Endometrium (tissue), 2 donors: ENCODE data around the gene NACAD.
"Not testable (repeated sequence)": the region's sequence is repeated elsewhere in the genome, so short reads cannot be mapped to it uniquely, and the experiment has no call there.

Source experiments
- FAIRE-seq: peaks from 2 replicates; lab custom pipeline; 2012; peaks lifted over from hg19 to GRCh38; lab: Jason Lieb, UNC
- donor health status: control.
- donor health status: control.

NACAD gene

DNA sequence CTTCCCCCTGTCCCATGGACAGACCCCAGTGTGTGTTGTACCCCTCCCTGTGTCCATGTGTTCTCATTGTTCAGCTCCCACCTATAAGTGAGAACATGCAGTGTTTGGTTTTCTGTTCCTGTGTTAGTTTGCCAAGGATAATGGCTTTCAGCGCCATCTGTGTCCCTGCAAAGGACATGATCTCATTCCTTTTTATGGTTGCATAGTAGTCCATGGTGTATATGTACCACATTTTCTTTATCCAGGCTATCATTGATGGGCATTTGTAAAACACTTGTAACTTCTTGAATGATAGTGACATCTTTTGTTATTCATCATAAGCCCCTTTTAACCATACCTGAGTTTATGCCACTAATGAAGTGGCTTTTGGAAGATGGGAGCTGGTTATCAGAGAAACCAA is 25.5 kb upstream of the NACAD start:
- not testable (repeated sequence) for FAIRE-seq

DNA sequence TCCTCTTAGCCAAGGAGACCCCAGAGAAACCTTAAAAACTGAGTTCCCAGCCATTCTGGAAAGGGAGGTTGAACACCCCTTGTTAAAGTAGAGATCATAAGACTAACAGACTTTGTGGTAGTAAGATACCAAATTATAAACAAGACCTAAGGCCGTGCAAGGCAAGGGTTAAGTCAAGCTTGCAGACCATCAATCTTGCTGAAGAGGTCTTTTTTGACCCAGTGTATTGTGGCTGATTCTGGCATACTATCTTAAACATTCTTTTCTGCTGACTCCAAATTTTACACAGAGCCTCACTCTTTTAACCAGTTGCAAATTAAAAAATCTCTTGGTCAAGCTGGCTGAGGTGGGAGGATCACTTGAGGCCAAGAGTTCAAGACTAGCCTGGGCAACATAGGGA is 23.9 kb upstream of the NACAD start:
- no peak for FAIRE-seq

DNA sequence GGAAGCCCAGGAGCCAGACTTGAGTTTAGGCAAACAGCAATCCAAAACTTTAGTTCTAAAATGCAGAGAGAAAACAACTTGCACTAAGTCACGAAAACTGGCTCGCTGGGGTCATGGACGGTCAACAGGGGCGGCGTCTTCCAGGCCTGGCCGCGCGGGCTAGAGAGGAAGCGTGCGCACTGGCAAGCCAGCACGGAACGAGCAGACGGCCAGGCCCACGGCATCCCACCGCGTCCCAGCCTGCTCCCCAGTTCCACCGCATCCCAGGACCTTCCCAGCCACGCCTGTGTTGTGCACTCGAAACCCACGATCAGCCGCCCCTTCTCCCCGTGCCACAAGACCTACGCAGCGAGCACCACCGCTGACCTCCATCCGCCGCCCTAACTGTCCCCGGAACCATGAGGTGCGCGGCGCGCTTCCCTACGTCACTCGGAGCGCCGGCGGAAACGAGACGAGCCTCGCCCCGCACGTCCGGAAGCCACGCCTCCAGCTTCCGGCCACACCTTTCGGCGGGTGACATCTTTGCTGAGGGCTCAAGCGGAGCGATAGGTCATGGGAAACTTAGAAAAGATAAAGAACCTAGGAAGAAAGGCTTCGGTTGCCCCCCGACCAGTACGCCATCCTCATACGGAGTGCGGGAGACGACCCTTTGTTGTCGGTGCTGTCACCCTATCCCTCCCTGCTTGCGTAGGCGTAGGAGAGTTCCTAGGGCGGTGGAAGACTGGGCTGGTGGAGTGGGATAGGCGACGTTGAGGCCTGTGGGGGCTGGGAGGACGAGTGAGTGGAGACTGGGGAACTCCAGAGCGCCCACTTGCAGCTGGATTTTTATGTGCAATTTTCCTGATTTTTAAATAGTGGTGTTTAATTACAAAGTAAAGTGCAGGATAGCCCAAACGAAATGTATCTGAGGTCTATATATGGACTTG is 22.8 kb upstream of the NACAD start, which contains the start of gene TBRG4:
Gene TBRG4, minus strand, starts transcription at position 400 of the 926 bp plus-strand sequence. CDS start 2,460 bp downstream, outside the sequence.
- peak; percentile 85 for FAIRE-seq

DNA sequence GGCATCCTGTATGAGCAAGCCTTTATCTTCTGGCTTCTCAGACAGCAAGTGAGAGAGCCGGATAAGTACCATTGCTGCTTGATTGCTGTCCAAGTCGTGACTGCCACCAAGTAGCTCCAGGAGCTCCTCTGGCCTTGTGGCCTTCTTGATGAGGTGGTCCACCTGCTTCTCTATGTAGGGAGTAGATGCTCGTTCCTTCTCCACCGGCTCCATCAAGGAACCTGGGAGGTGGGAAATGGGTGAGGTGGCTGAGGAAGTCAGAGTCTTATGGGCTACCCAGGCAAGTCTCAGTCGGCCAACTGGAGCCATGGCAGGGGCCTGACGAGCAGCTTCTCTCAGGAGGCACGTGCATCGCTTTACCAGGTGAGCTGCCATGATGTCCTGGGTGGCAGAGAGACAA is 20.1 kb upstream of the NACAD start:
- no peak for FAIRE-seq

DNA sequence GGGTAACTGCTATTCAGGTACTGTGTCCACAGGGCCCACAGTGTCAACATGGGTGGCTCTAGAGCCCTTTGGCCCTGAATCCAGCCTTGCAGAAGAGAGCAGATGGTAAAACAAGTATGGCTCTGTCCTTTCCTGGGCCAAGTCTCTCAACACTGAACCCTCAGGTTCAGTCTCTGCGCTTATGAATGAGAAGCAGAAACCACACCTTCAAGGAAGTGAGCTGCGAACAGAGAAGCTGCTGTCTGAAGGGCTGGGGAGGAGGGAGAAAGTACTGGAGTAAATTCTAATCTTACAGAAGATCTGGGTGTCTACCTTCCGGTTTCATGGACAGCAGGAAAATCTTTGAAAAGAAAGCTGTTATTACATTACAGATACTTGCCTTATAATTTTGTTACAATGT is 18.6 kb upstream of the NACAD start:
- no peak for FAIRE-seq

DNA sequence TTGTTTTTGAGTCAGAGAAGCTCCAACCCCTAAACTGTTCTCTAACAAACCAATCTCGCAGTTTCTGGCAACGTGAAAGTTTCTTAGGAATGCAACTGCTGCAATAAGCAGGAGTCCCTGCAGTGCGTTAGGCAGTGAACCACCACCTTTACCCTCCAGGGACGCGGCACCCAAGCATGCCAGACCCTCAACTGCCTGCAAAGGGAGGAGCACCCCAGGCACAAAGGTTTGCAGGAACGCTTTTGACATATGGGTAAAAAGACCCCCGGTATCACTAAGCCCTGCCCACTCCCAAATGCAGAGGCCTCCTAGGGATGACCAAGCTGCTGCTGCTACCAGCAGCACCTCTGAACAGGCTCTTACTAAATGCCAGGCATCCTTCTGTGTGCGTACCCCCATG is 18.1 kb upstream of the NACAD start:
- no peak for FAIRE-seq

DNA sequence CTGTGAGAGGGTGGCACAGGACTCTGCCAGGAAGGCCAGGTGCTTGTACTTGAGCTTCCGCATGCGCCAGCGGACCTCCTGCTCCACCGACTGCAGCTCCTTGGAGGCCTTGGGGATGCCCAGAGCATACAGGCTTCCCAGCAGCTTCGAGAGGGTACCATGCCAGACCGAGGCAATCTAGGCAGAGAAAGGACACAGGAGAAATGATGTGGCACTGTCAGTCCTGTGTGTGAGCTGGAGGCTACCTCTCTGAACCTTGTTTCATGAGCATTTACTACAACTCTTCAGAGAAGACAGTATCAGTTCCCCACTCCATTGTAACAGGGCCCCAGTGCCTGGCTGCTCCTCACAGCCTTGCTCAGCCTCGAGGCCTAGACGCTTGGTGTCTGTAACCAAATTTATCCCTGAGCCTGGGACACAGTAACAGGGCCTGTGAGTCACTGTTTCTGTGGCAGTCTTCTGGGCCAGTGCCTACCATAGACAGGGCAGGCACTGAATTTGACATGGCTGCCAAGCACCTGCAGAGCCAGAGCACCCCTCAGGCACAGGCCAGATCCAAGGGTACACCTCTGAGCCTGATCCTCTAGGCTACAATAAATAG is 16.9 kb upstream of the NACAD start:
- no peak for FAIRE-seq

DNA sequence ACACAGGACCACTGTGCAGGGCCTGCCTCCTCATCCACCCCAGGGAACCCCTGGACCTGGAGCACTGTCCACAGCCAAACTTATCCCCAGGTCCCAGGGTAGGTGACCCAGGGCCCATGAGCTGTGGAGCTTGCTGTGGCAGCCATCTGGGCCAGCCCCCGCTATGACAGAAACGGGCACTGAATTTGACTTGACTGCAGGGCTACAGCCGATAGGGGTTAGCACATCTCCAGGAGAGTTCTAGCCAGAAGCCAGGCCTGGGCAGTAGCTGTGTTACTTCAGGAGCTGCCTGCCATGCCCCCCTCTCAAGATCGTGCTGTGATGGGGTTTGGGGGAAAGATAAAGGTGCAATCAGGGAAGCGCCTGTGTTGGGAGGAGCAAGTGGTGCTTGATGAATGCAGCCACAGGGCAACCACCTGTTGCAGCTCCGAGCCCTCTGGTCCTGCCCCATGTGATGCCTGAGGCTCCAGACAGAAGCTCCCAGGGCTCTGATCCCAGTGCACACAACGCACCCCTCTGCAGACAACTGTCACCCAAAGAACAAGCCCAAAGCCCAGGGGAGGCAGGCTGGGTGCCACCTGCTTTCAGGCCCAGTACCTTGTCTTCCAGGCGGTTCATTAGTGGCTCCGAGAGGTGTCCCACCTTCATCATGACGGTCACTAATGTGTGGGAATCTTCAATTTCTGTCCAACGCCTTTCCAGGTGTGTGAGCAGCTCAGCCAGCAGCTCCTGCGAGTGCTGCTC is 16.2 kb upstream of the NACAD start:
- FAIRE-seq = no peak

DNA sequence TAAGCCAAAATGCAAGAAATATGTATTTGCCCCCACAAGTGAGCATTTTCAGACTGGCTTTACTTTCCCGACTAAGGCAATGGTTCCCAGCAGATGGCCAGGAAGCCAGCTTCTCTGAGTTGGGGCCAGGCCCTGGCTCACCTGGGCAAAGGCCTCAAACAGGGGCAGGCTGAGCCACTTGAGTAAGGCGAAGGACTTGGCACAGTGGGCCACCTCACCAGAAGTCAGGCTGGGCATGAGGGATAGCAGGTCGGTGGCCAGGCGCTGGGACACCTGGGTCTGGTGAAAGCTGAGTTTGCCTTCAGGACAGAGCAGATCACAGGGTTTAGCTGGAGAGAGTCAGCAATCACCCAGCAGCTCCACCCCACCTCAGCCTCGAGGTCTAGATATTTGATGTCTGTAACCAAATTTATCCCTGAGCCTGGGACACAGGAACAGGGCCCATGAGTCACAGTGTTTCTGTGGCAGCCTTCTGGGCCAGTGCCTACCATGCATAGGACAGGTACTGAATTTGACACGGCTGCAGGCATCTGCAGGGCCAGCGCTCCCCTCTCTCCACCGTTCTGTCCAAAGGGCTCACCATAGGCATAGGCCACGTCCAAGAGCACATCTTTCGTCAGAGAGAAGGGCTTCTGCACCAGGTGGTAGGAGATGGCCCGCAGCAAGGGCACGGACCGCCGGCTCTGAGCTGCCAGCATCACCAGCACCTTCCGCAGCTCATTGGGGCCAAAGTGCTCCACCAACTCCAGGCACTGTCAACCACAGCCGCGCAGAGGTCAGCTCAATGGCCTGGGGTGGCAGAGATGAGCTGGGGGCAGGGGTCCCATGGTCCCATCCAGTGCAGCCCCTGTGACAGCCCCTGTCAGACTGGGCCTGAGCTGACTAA is 15.4 kb upstream of the NACAD start:
- no peak for FAIRE-seq

DNA sequence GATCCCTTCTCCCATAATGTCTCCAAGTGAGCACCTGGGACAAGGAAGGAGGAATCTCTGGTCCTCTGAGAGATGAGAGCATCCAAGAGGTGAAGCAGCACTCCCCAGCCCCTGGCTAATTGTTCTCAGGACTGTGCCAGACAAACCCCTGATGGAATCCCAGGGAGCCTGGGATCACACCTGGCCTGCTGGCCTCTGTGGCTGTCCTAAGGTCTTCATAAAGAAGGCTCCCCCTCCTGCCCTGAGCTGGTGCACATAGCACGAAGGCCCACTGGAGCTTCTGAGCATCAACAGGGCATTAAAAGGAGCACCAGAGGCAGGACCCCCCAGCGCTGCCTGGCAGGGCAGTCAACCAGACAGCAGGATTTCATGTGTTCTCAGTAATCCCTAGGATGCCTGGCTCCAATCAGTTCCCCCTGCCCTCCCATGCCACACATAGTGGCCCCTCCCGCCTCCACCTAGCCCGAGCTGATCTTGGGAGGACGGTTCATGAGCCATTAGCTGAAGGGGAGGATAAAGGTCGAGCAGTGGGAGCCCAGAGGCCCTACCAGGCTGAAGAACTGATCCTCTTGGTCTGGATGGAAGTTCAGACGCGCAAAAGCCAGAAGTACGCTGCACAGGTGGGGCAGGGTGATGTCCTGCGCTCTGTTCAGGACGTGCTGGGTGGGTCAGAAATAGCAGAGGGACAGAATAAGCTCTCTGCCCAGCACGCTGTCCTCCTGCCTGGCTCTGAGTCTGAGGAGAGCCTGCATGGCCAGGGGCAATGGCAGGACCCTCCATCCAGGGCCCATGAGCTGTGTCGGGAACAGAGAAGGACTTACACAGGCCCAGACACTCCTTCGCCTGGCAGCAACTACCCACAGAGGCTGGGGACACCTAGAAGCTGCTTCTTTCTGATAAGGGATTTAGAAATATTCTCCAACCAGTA is 14.3 kb upstream of the NACAD start:
- FAIRE-seq = no peak

DNA sequence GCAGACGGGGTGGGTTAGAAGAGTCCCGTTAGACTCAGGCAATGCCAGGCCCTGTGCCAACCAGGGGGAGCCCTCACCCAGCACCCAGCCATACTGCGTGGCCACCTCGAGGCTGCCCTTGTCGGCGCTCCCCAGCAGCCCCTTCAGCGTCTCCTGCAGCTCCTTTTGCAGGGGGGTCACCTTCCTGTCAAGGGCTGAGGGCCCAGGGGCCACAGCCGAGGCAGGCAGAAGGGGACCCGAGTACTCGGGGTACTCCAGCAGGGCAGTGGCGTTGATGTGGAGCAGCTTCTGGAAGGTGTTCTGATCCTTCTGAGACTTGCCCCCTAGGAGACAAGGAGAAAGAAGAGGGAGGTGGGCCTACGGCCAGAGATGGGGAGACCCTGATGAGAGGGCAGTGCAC is 13.0 kb upstream of the NACAD start:
- no peak for FAIRE-seq

DNA sequence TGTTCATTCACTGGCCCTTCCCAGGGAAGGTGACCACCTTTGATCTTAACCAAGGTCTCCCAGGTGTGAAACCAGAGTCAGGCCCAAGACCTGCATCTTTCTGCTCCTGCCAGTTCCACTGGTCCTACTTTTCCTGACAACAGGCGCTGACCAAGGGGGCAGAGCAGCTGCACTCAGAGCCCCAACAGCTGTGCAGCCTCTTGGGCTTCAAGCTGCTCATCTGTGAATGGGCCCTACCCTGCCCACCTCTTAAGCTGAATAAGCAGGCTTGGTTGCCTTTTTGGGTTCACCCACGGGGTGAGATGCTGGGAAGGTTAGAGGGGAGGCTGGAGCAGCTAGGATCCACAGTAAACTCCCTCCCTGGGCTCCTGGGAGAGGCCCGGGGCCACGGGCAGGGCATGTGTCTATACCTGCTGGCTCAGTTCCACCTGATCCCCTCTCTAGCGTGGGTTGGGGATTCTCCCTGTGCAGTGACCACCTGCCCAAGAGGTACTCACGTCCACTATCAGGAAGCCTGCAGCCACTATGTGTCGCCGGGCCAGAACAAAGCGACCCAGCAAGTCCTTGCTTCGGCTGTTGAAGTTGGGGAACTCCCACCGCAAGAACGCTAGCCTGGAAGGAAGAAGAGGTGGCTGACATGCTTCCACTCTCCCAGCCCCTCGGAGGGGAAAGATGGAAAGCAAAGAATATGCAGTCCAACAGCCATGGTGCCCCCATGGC is 12.2 kb upstream of the NACAD start:
- FAIRE-seq = no peak

DNA sequence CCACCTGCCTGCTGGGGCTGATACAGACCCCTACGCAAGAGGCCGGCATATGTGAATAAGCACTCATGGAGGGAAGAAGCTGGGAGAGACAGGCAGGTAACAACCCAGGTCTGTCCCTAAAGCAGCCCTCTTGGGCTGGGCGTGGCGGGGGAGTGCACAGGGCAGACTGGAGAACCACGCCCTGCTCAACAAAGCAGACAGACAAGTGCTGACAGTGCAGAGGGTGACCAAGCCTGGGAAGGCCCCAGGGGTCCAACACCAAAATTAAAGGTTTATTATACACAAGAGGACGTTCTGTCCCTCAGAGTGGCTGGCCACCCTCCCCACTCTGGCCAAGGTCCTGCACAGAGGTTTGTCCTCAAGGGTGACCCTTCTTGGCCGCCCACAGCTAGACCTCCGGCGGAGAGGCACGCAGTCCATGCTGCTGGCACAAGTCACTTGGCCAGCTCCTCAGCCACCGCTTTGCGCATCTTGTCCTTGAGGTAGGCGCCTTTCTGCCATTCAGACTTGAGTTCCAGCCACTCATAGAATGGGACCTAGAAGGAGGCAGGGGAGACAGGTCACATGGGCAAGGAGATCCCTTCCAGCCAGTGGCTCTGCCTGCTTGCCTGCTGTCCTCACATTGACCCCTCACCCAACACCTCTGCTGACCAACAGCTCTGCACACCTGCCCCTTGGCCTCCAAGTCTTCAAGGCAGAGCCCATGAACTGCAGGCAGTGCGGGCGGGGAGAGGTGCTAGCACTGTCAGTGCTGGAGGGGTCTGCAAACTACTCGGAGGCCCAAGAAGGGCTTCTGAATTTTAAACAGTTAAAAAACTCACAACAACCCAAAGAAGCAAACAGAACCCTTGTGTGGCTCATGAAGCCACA is 11.4 kb upstream of the NACAD start:
- FAIRE-seq = no peak

DNA sequence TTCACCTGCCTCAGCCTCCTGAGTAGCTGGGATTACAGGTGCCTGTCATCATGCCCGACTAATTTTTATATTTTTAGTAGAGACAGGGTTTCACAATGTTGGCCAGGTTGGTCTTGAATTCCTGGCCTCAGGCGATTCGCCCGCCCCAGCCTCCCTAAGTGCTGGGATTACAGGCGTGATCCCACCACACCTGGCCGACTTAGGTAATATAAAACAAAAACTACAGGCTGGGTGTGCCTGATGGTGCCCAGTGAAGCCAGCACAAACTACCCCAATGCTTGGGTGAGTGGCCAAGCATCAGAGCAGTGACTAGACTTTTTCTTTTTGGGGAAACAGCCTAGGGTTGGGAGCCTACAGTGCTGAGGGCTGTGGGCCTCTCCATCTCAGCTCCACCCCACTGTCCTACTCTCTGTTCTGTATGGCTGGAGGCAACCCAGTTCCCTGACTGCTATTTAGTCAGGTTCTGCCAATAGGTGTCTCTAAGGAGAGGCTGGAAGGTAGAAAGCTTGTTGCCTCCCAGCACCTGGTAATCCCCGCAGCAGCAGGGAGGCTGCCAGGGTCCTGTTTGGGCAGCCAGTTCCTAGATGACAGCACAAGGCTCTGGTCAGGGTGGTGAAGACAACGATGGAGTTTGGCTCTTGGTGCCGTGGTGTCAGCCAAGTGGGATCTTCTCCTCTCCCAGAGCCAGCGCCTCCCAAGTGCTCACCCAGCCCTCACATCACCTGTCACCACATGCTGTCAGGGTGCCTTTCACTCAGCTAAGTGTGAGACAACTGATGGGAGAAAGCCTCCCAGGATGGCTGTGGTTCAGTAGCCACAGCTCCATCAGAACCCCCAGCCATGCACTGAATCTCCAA is 10.4 kb upstream of the NACAD start:
- FAIRE-seq = no peak

DNA sequence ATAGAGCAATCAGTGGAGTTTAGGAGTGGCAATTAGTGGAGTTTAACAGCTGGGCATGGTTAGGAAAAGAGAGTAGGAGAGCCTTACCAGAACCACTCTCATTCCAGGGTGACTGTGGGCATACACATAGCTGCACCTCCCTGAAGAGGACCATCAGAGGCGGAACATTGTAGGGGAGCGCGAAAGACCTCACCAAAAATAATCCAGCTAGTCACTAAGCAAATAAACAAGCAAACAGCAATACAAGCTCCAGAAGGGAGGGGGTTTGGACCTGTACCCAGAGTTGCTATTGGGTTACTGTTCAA is 4.1 kb upstream of the NACAD start:
- no peak for FAIRE-seq

DNA sequence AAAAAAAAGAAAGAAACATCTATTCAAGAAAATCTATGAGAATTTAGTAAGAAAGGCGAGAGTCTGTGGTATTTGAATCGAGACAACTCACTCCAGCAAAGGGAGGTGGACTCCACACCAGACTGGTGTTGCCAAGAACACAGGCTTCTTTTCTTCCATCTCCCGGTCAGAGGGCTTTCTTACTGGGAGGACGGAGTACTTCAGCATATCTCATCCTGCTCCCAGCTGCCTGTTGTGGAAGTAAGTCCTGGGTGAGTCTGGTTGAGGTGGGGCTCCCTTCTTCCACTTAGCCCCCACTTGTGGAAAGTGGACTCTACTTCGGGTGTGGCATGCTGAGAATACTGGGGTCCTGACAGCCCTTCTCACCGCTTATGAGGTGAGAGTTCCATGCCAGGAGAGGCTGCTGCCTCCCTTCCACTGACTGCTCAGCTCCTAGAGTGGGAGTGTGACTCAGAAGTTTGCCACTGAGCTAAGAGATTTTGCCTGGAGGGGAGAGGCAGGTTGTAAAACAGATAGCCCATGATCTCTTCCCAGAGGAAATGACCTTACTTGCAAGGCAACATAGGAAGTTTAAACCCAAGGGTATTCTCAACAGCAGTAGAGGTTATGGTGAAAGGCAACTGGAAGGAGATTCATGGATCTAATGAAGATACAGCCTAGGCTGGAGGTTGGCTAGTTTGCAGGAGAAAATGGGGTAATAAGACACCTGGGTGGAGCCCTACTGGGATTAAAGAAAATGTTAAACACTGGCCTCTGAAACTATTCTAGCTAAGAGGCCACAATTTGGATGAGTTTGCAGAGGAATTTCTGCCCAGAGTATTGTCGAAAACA is 3.5 kb upstream of the NACAD start:
- no peak for FAIRE-seq

DNA sequence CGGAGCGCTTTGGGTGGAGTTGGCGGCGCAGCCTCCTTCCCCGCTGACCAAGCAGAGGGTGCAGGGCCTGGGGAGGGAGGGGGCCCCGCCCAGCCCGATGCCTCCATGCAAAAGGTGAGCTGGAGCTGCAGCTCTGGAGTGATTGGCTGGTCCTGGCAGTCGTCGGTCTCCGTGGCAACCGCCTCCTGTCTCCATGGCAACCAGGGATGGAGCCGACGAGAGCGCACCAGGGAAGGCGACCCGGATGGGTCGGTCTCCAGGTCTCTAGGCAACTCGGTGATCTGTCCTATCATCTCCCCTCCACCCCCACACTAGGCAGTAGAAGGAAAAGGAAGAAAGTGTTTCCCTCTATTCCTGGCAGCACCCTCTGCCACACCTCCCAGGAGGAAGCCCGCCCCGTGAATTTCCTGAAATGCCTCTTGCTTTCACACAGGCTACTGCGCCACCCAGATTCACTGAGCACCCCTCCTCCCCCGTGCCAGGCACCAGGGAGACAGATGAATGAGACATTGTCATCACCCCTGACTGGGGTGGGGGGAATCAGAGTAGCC is 647 bp upstream of the NACAD start:
- FAIRE-seq = no peak
